Measurements from ENCODE around the gene DNAJC3. TPM values are rescaled to one million over a fixed set of nuclear protein-coding genes. Genes with fewer than 3 reads are reported as not detected.
A peak's percentile ranks its signal among the peaks of the same experiment; 100 is the strongest.

DNAJC3 gene
- total RNA-seq = 10 to 100 TPM; 48.1 to 54.4 (median 52.3) TPM

GRCh38 chr13:95676762-95677563, at the start of gene DNAJC3:
DNAJC3 (plus strand) TSS chr13:95677139; CDS start chr13:95677256, 117 bp downstream.
- TF ChIP-seq, protein P1, sequence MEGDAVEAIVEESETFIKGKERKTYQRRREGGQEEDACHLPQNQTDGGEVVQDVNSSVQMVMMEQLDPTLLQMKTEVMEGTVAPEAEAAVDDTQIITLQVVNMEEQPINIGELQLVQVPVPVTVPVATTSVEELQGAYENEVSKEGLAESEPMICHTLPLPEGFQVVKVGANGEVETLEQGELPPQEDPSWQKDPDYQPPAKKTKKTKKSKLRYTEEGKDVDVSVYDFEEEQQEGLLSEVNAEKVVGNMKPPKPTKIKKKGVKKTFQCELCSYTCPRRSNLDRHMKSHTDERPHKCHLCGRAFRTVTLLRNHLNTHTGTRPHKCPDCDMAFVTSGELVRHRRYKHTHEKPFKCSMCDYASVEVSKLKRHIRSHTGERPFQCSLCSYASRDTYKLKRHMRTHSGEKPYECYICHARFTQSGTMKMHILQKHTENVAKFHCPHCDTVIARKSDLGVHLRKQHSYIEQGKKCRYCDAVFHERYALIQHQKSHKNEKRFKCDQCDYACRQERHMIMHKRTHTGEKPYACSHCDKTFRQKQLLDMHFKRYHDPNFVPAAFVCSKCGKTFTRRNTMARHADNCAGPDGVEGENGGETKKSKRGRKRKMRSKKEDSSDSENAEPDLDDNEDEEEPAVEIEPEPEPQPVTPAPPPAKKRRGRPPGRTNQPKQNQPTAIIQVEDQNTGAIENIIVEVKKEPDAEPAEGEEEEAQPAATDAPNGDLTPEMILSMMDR (IDR thresholded peaks at IDR 0.05) = no peak
- peak; percentile 99 for ATAC-seq (ENCODE audit: low FRiP score)
- peak; percentile 86 for DNase-seq (ENCODE audit: low spot score)

DNA sequence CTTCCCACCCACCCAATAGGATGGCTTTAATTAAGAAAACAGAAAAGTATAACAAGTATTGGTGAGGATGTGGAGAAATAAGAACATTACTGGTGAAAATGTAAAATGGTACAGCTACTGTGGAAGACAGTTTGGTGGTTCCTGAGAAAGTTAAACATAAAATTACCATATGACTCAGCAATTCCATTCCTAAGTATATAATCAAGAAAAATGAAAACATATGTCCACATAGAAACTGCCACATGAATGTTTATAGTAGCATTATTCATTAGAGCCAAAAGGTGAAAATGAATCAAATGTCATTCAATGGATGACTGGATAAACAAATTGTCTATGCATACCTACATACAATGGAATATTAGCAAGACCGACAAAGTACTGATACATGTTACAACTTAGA, 49.3 kb upstream of the DNAJC3 start:
- TF ChIP-seq, protein P1 (IDR thresholded peaks at IDR 0.05) = no peak
- ATAC-seq (ENCODE audit: low FRiP score) = no peak
- no peak for DNase-seq (ENCODE audit: low spot score)

GRCh38 chr13:95628488-95628887, 48.5 kb upstream of the DNAJC3 start:
- ATAC-seq (ENCODE audit: low FRiP score) = no peak
- no peak for DNase-seq (ENCODE audit: low spot score)
- TF ChIP-seq, protein P1 (IDR thresholded peaks at IDR 0.05) = no peak

DNA sequence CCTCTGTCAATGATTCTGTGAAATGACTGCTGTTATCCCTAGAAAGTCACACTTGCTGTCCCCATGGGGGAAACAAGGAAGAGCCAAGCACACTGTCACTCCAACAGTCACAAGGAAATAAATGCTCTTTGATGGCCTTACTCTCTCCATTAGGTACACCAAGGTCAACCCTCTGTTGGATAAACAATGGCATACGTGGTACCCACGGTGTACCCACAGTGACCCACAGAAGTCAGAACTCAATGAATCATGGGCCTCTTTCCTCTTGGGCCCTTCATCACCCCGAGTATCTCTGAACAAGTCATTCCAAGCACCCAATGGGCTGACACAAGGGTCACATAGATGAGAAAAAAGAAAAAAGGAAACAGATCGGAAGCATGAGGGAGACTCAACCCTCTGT, 47.9 kb upstream of the DNAJC3 start:
- TF ChIP-seq, protein P1 (IDR thresholded peaks at IDR 0.05) = no peak
- no peak for ATAC-seq (ENCODE audit: low FRiP score)
- no peak for DNase-seq (ENCODE audit: low spot score)

GRCh38 chr13:95630593-95630992, 46.3 kb upstream of the DNAJC3 start:
- no peak for DNase-seq (ENCODE audit: low spot score)
- ATAC-seq (ENCODE audit: low FRiP score) = no peak
- TF ChIP-seq, protein P1 (IDR thresholded peaks at IDR 0.05) = no peak

- TF ChIP-seq, protein P1 (IDR thresholded peaks at IDR 0.05) = no peak
- ATAC-seq (ENCODE audit: low FRiP score) = no peak
- no peak for DNase-seq (ENCODE audit: low spot score)
Measured at GRCh38 chr13:95636853-95637252, 40.1 kb upstream of the DNAJC3 start.

All from omental fat pad (tissue), 4 donors.